B cell (primary cell): ENCODE results near the gene ITPR2. TPM values are rescaled to one million over a fixed set of nuclear protein-coding genes. Genes with fewer than 3 reads are reported as not detected.

Source experiments
- ATAC-seq: fragments of 200-7000 bp; cut with Tn5 transposase; one replicate; pipeline ENCODE4 v1.10.0; 2021; ENCODE audit warnings: low read depth, mild to moderate bottlenecking, moderate number of reproducible peaks, moderate library complexity
- CTCF ChIA-PET: fragments of 350-600 bp; sonication (Branson Sonifier 250); formaldehyde crosslinking; loops from one replicate; lab custom pipeline; 2021; ENCODE audit warnings: antibody characterized with exemption, inconsistent platforms; lab: Charles Lee
- POLR2A ChIA-PET: fragments of 350-600 bp; sonication (Branson Sonifier 250); formaldehyde crosslinking; loops from one replicate; lab custom pipeline; 2021; ENCODE audit warnings: antibody characterized with exemption; lab: Charles Lee
- DNase-seq: peaks from one replicate; pipeline ENCODE4 v3.0.0; 2013
- H2AFZ ChIP-seq: 2 replicates; pipeline ENCODE4 v1.6.1; 2012; ENCODE audit warnings: mild to moderate bottlenecking, low read depth, low read length; ENCODE audit not compliant: insufficient read depth, poor library complexity, severe bottlenecking
- H3K27ac ChIP-seq, 2 donors: 1 replicate in 1 of 2; 2 replicates in 1 of 2; pipeline ENCODE4 v1.5.1; 2012 to 2013; ENCODE audit warnings: low read length in 2 of 2, mild to moderate bottlenecking in 2 of 2, moderate library complexity in 1 of 2
- H3K27me3 ChIP-seq, 4 experiments: fragments of 200-600 bp in 1 of 4; sonication (generic) in 1 of 4; replicated peaks in 1 of 4; 1 replicate in 2 of 4; 2 replicates in 2 of 4; pipeline versions ENCODE4 v1.6.1 to v1.7.0; 2013 to 2016; ENCODE audit warnings: low read length in 3 of 4, mild to moderate bottlenecking in 2 of 4, mixed read lengths in 1 of 4, moderate library complexity in 1 of 4; ENCODE audit not compliant: insufficient read depth in 4 of 4, control insufficient read depth in 3 of 4; ENCODE audit errors: control extremely low read depth in 1 of 4
- H3K36me3 ChIP-seq, 2 experiments: replicated peaks in 1 of 2; 1 replicate in 1 of 2; 2 replicates in 1 of 2; pipeline versions ENCODE4 v1.6.1 to v1.7.1; 2013; ENCODE audit warnings: low read length in 1 of 2; ENCODE audit not compliant: insufficient read depth in 2 of 2, control insufficient read depth in 1 of 2; ENCODE audit errors: control extremely low read depth in 1 of 2, extremely low read depth in 1 of 2
- H3K4me1 ChIP-seq, 2 donors: fragments of 200-600 bp in 1 of 2; sonication (generic) in 1 of 2; 1 replicate in 1 of 2; 2 replicates in 1 of 2; pipeline versions ENCODE4 v1.5.1 to v1.6.1; 2013 to 2017; ENCODE audit warnings: low read length in 2 of 2; ENCODE audit not compliant: control insufficient read depth in 2 of 2, insufficient read depth in 2 of 2
- H3K4me2 ChIP-seq: replicated peaks from 2 replicates; pipeline ENCODE3; 2012; ENCODE audit warnings: mild to moderate bottlenecking, low read depth, low read length; ENCODE audit not compliant: poor library complexity, severe bottlenecking
- H3K4me3 ChIP-seq, 5 experiments: fragments of 200-600 bp in 1 of 5; sonication (generic) in 1 of 5; 1 replicate in 3 of 5; 2 replicates in 2 of 5; pipeline versions ENCODE4 v1.5.1 to v1.7.0; 2011 to 2016; ENCODE audit warnings: low read length in 4 of 5, mild to moderate bottlenecking in 4 of 5, low read depth in 2 of 5, control low read depth in 1 of 5, moderate library complexity in 1 of 5; ENCODE audit not compliant: insufficient read depth in 1 of 5; ENCODE audit errors: control extremely low read depth in 1 of 5, extremely low read depth in 1 of 5
- H3K79me2 ChIP-seq: fragments of 200-600 bp; sonication (generic); one replicate; pipeline ENCODE4 v1.6.0; 2016; ENCODE audit warnings: low read length; ENCODE audit not compliant: control insufficient read depth, insufficient read depth
- H3K9ac ChIP-seq: fragments of 200-600 bp; sonication (generic); 2 replicates; pipeline ENCODE4 v1.6.1; 2017; ENCODE audit warnings: mild to moderate bottlenecking, low read length, moderate library complexity
- H3K9me3 ChIP-seq, 3 donors: one replicate each; pipeline versions ENCODE4 v1.6.1 to v1.7.1; 2013; ENCODE audit warnings: low read length in 2 of 3; ENCODE audit not compliant: control insufficient read depth in 2 of 3, insufficient read depth in 1 of 3; ENCODE audit errors: control extremely low read depth in 1 of 3
- H4K20me1 ChIP-seq: 2 replicates; pipeline ENCODE4 v1.6.0; 2012; ENCODE audit warnings: mild to moderate bottlenecking, low read length; ENCODE audit not compliant: insufficient read depth, control insufficient read depth, poor library complexity, severe bottlenecking
- H3K27ac Mint-ChIP-seq: one replicate; pipeline ENCODE4 v1.8.0; 2021; ENCODE audit warnings: mixed read lengths
- H3K27me3 Mint-ChIP-seq: one replicate; pipeline ENCODE4 v1.8.0; 2021; ENCODE audit warnings: mixed read lengths
- H3K4me1 Mint-ChIP-seq: one replicate; pipeline ENCODE4 v1.8.0; 2021; ENCODE audit warnings: mixed read lengths
- H3K4me3 Mint-ChIP-seq: one replicate; pipeline ENCODE4 v1.8.0; 2021; ENCODE audit warnings: mixed read lengths
- H3K9me3 Mint-ChIP-seq: one replicate; pipeline ENCODE4 v1.8.0; 2022; ENCODE audit warnings: mixed read lengths; ENCODE audit not compliant: insufficient read depth
- EZH2 ChIP-seq: IDR thresholded peaks from 2 replicates; pipeline ENCODE4 v1.6.1; 2012; ENCODE audit warnings: borderline replicate concordance, low read depth, mild to moderate bottlenecking, moderate library complexity, low read length; ENCODE audit not compliant: insufficient read depth, poor library complexity, severe bottlenecking
- whole genome bisulfite sequencing: methylation state at CpG from one replicate; pipeline ENCODE4 v1.1.5; 2013; ENCODE audit warnings: missing lambda C conversion rate; ENCODE audit not compliant: insufficient coverage; 5-methylcytosine and 5-hydroxymethylcytosine counted together
- intact Hi-C: fragments of 100-400 bp; cut with micrococcal nuclease; formaldehyde crosslinking; loops from one replicate; pipeline ENCODE4 v1.10.0; 2022
- polyA minus RNA-seq: library from RNA; depleted of rRNA, polyadenylated mRNA; stranded (reverse); fragments of >200 nt; gene quantifications from 2 replicates; pipeline ENCODE4 v1.2.3, GENCODE V29; 2012
- polyA plus RNA-seq: library from polyadenylated mRNA; depleted of rRNA; stranded (reverse); fragments of >200 nt; gene quantifications from 2 replicates; pipeline ENCODE4 v1.2.3, GENCODE V29; 2012
- total RNA-seq, 2 donors: library from RNA; stranded (reverse); fragments of 120-200 nt in 1 of 2; gene quantifications; 1 replicate in 1 of 2; 2 replicates in 1 of 2; pipeline versions ENCODE4 v1.2.3 to v1.2.4, GENCODE V29; 2013 to 2022
- TF ChIP-seq, protein P1 (sequence below): fragments of 200-600 bp; IDR thresholded peaks from one replicate; pipeline ENCODE4 v1.8.0; 2022; ENCODE audit warnings: antibody characterized with exemption, mild to moderate bottlenecking

ITPR2 gene
- 113 and 122 TPM in 2 replicates for total RNA-seq
- total RNA-seq (2013) = 38.8 TPM
- polyA plus RNA-seq = 4.3 and 6.6 TPM in 2 replicates
- polyA minus RNA-seq = 18.1 and 32.3 TPM in 2 replicates

- Mint-ChIP-seq H3K4me1 (peaks cover 49% of the 10 kb centered on the region), H3K9me3 (no peaks in the 10 kb centered on the region), H3K4me3 (peak within 1 kb of the TSS; percentile 98), H3K27ac (peak within 1 kb of the TSS; percentile 100), H3K27me3 (no peaks in the 10 kb centered on the region)
- H3K36me3 ChIP-seq = no peaks in the 10 kb centered on the region
- H2AFZ ChIP-seq = peak within 1 kb of the TSS; percentile 81
- peak within 1 kb of the TSS; percentile 90 to 92 for H3K27ac ChIP-seq
- intact Hi-C loops = loop anchor here (1.0 to 10.0 kb wide), 11 partner anchors 13 to 1676 kb away; partner anchors contain the start of genes FGFR1OP2, MRPS35, STK38L and TM7SF3
- H3K4me1 ChIP-seq = peaks cover 15 to 21% of the 10 kb centered on the region in 2 donors
- H3K9ac ChIP-seq = peak within 1 kb of the TSS; percentile 89
- H3K4me3 ChIP-seq = peak within 1 kb of the TSS; percentile 67 to 97 (median 95)
- H3K27me3 ChIP-seq = no peaks in the 10 kb centered on the region
- TF ChIP-seq, protein P1, sequence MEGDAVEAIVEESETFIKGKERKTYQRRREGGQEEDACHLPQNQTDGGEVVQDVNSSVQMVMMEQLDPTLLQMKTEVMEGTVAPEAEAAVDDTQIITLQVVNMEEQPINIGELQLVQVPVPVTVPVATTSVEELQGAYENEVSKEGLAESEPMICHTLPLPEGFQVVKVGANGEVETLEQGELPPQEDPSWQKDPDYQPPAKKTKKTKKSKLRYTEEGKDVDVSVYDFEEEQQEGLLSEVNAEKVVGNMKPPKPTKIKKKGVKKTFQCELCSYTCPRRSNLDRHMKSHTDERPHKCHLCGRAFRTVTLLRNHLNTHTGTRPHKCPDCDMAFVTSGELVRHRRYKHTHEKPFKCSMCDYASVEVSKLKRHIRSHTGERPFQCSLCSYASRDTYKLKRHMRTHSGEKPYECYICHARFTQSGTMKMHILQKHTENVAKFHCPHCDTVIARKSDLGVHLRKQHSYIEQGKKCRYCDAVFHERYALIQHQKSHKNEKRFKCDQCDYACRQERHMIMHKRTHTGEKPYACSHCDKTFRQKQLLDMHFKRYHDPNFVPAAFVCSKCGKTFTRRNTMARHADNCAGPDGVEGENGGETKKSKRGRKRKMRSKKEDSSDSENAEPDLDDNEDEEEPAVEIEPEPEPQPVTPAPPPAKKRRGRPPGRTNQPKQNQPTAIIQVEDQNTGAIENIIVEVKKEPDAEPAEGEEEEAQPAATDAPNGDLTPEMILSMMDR = peak; percentile 56
- no peak for TF ChIP-seq EZH2
- H3K4me2 ChIP-seq = peak within 1 kb of the TSS; percentile 90
- ATAC-seq (peak; percentile 88), DNase-seq (peak; percentile 95)
- CTCF ChIA-PET = interaction anchor here (0.5 to 5.6 kb wide), 27 partner anchors 8 to 1677 kb away, joined by 3 to 68 read pairs (median 4); partner anchors contain the start of genes MED21 and TM7SF3
- WGBS = under 1% methylated on average over 85 of the region's 92 CpGs
- peaks cover 5% of the 10 kb centered on the region for H4K20me1 ChIP-seq
- peaks cover 38% of the 10 kb centered on the region for H3K79me2 ChIP-seq
- no peaks in the 10 kb centered on the region for H3K9me3 ChIP-seq
- POLR2A ChIA-PET = interaction anchor here (0.6 to 1.9 kb wide), 5 partner anchors 13 to 873 kb away, joined by 3 to 8 read pairs (median 4); partner anchors contain the start of gene MED21
Measured at GRCh38 chr12:26832822-26833742, at the start of gene ITPR2. Gene ITPR2 (minus strand): TSS chr12:26833194. CDS start chr12:26832781, 413 bp downstream.
